ENCODE data around the gene PKNOX2. TPM values are rescaled to one million over a fixed set of nuclear protein-coding genes. Genes with fewer than 3 reads are reported as not detected.

PKNOX2 gene
- total RNA-seq, 2 donors from 2014 or later: 4.0 to 6.9 TPM

DNA sequence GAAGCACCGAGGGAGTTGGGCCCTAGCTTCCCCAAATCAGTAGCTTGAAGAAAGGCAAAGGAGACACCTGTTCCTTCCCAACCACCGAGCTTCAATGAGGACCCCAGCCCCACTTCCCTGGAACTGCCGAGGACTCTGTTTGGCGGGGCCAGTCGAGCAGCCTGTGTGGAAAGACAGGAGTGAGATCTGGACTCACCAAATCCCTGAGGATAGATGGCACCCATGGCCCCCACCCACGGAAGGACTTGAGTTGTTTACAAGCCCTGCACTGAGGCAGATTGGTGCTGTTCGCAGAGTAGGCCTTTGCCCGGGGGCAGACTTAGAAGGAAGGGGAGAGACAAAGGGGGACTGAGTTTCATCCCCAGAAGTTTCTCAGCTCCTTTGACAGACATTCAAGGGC lies 266.9 kb downstream of the PKNOX2 start:
- WGBS, 2 experiments (ENCODE audit: insufficient coverage in 1 of 2, insufficient read length in 1 of 2): 85 to 91% methylated on average over 8 of the region's 8 CpGs
- H3K4me1 ChIP-seq (ENCODE audit: control insufficient read depth, insufficient read depth, low read length): no peaks in the 10 kb centered on the region
- no peaks in the 10 kb centered on the region for H3K36me3 ChIP-seq (ENCODE audit: control insufficient read depth, insufficient read depth, low read length)
- H3K9me3 ChIP-seq (ENCODE audit: control insufficient read depth, low read length): no peaks in the 10 kb centered on the region
- Mint-ChIP-seq H3K27me3 (ENCODE audit: insufficient read depth) (peaks cover 2% of the 10 kb centered on the region), H3K4me3 (no peak overlapping the region), H3K36me3 (ENCODE audit: low read depth) (no peaks in the 10 kb centered on the region), H3K27ac (no peak overlapping the region), H3K9me3 (no peaks in the 10 kb centered on the region), H3K4me1 (peaks cover 20% of the 10 kb centered on the region)
- peaks cover 7% of the 10 kb centered on the region for H3K27me3 ChIP-seq (ENCODE audit: control insufficient read depth, insufficient read depth, low read length, poor library complexity, severe bottlenecking)
- peak; percentile 22 for DNase-seq
- no peak overlapping the region for H3K4me3 ChIP-seq (ENCODE audit: low read length)
- H3K9ac ChIP-seq (ENCODE audit: extremely low read depth, low read length, poor library complexity, severe bottlenecking): no peak overlapping the region
- H3K27ac ChIP-seq (ENCODE audit: low read depth, low read length): no peak overlapping the region
- TF ChIP-seq, protein P1, sequence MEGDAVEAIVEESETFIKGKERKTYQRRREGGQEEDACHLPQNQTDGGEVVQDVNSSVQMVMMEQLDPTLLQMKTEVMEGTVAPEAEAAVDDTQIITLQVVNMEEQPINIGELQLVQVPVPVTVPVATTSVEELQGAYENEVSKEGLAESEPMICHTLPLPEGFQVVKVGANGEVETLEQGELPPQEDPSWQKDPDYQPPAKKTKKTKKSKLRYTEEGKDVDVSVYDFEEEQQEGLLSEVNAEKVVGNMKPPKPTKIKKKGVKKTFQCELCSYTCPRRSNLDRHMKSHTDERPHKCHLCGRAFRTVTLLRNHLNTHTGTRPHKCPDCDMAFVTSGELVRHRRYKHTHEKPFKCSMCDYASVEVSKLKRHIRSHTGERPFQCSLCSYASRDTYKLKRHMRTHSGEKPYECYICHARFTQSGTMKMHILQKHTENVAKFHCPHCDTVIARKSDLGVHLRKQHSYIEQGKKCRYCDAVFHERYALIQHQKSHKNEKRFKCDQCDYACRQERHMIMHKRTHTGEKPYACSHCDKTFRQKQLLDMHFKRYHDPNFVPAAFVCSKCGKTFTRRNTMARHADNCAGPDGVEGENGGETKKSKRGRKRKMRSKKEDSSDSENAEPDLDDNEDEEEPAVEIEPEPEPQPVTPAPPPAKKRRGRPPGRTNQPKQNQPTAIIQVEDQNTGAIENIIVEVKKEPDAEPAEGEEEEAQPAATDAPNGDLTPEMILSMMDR (conservative IDR thresholded peaks at IDR 0.05): no peak

DNA sequence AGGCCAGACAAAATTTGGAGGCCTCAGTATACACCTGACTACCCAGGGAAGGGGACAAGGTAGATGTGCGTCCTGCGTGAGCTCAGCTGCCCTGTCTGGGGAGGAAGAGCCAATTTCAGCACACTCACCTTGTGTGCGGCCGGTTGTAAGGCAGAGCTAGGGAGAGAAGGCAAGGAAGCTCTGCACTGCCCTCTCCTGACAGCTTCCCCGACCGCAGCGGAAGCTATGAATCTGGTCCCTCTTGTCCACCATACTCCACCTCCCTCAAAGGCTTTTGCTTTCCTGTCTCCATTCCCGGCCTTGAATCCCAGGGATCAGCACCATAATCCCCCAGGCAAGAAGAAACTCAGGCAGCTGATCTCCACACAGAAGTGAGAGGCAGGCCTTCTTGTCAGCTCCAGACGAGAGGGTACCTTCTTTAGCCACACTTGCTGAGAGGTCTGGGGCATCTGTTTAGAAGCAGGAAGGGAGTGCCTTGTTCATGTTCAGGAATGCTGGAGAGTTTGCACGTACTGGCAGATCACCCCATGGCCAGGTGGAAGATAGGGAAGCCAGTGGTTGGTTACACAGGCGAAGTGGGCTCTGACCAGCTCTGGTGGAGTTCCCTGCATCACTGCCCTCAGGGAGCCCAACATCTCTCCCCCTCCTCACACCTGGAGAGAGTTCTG lies 269.0 kb downstream of the PKNOX2 start:
- Mint-ChIP-seq H3K36me3 (ENCODE audit: low read depth) (no peaks in the 10 kb centered on the region), H3K4me1 (peaks cover 20% of the 10 kb centered on the region), H3K4me3 (no peak overlapping the region), H3K27me3 (ENCODE audit: insufficient read depth) (peaks cover under 1% of the 10 kb centered on the region), H3K9me3 (no peaks in the 10 kb centered on the region), H3K27ac (no peak overlapping the region)
- no peaks in the 10 kb centered on the region for H3K27me3 ChIP-seq (ENCODE audit: control insufficient read depth, insufficient read depth, low read length, poor library complexity, severe bottlenecking)
- H3K36me3 ChIP-seq (ENCODE audit: control insufficient read depth, insufficient read depth, low read length): no peaks in the 10 kb centered on the region
- no peak overlapping the region for H3K27ac ChIP-seq (ENCODE audit: low read depth, low read length)
- TF ChIP-seq, protein P1 (conservative IDR thresholded peaks at IDR 0.05): peak; percentile 86
- no peaks in the 10 kb centered on the region for H3K9me3 ChIP-seq (ENCODE audit: control insufficient read depth, low read length)
- DNase-seq: peak; percentile 92
- no peak overlapping the region for H3K4me3 ChIP-seq (ENCODE audit: low read length)
- no peaks in the 10 kb centered on the region for H3K4me1 ChIP-seq (ENCODE audit: control insufficient read depth, insufficient read depth, low read length)
- 34 to 36% methylated on average over 6 to 11 of the region's 11 CpGs for WGBS, 2 experiments (ENCODE audit: insufficient coverage in 1 of 2, insufficient read length in 1 of 2)
- H3K9ac ChIP-seq (ENCODE audit: extremely low read depth, low read length, poor library complexity, severe bottlenecking): no peak overlapping the region

GRCh38 chr11:125435461-125436238 lies 271.1 kb downstream of the PKNOX2 start:
- no peaks in the 10 kb centered on the region for H3K36me3 Mint-ChIP-seq (ENCODE audit: low read depth)
- TF ChIP-seq, protein P1 (conservative IDR thresholded peaks at IDR 0.05): no peak
- Histone ChIP-seq H3K4me1 (ENCODE audit: control insufficient read depth, insufficient read depth, low read length) (no peaks in the 10 kb centered on the region), H3K9ac (ENCODE audit: extremely low read depth, low read length, poor library complexity, severe bottlenecking) (no peak overlapping the region), H3K27ac (ENCODE audit: low read depth, low read length) (no peak overlapping the region), H3K36me3 (ENCODE audit: control insufficient read depth, insufficient read depth, low read length) (no peaks in the 10 kb centered on the region), H3K4me3 (ENCODE audit: low read length) (no peak overlapping the region), H3K9me3 (ENCODE audit: control insufficient read depth, low read length) (no peaks in the 10 kb centered on the region), H3K27me3 (ENCODE audit: control insufficient read depth, insufficient read depth, low read length, poor library complexity, severe bottlenecking) (no peaks in the 10 kb centered on the region)
- peaks cover 7% of the 10 kb centered on the region for H3K27me3 Mint-ChIP-seq (ENCODE audit: insufficient read depth)
- WGBS, 2 experiments (ENCODE audit: insufficient coverage in 1 of 2, insufficient read length in 1 of 2): 76 to 82% methylated on average over 7 to 9 of the region's 9 CpGs
- DNase-seq: peak; percentile 65
- no peak overlapping the region for H3K27ac Mint-ChIP-seq
- H3K4me1 Mint-ChIP-seq: peaks cover 18% of the 10 kb centered on the region
- H3K9me3 Mint-ChIP-seq: no peaks in the 10 kb centered on the region
- H3K4me3 Mint-ChIP-seq: no peak overlapping the region

Data from endodermal cell (in vitro differentiated cells).